Adrenal gland (tissue), 12 donors: ENCODE results near the gene FGD5. TPM values are rescaled to one million over a fixed set of nuclear protein-coding genes. Genes with fewer than 3 reads are reported as not detected.

Experiments
- DNase-seq, 7 donors: peaks; one replicate each; pipeline ENCODE4 v3.0.0-alpha.2; 2019 to 2020
- H3K27ac ChIP-seq, 5 donors: fragments of 200-600 bp; sonication (generic) in 4 of 5; 1 replicate in 3 of 5; 2 replicates in 2 of 5; pipeline versions ENCODE4 v1.5.1 to v1.8.0; 2016 to 2020; ENCODE audit warnings: mild to moderate bottlenecking in 1 of 5
- H3K27me3 ChIP-seq: fragments of 200-600 bp; 2 replicates; pipeline ENCODE4 v1.8.0; 2021
- H3K36me3 ChIP-seq, 2 donors: fragments of 200-600 bp; replicated peaks in 1 of 2; 1 replicate in 1 of 2; 2 replicates in 1 of 2; pipeline versions ENCODE4 v1.5.1 to v1.8.0; 2018 to 2022
- H3K4me1 ChIP-seq, 2 donors: fragments of 200-600 bp; replicated peaks in 1 of 2; 1 replicate in 1 of 2; 2 replicates in 1 of 2; pipeline versions ENCODE4 v1.5.1 to v1.8.0; 2018 to 2021
- H3K4me3 ChIP-seq, 4 donors: fragments of 200-600 bp; sonication (generic) in 3 of 4; one replicate each; pipeline ENCODE4 v1.5.1; 2016 to 2018
- H3K9me3 ChIP-seq, 3 donors: fragments of 200-600 bp; sonication (generic) in 1 of 3; replicated peaks in 1 of 3; 1 replicate in 2 of 3; 2 replicates in 1 of 3; pipeline versions ENCODE4 v1.5.1 to v1.8.0; 2016 to 2021
- POLR2A ChIP-seq, 2 donors: fragments of 450-650 bp; IDR thresholded peaks; one replicate each; pipeline ENCODE4 v1.6.1; 2017; ENCODE audit warnings: antibody characterized with exemption in 2 of 2, mild to moderate bottlenecking in 2 of 2, moderate library complexity in 1 of 2
- WGBS, 4 donors: extraction: QIAGEN DNeasy Blood & Tissue Kit in 2 of 4; methylation state at CpG; one replicate each; pipeline versions ENCODE4 v1.1.5 to v1.1.7; 2013 to 2017; 5-methylcytosine and 5-hydroxymethylcytosine counted together
- intact Hi-C, 2 donors: fragments of 100-400 bp; cut with DNase I; formaldehyde crosslinking; loops; one replicate each; pipeline versions ENCODE4 v1.14.1 to v1.15.0; 2022 to 2023
- polyA plus RNA-seq, 3 donors: library from polyadenylated mRNA; stranded (reverse); fragments of 200-250 nt in 2 of 3; fragments of 350-450 nt in 1 of 3; fragmentation: Illumina TruSeq in 1 of 3; extraction: RNeasy Lipid Tissue Mini Kit (QIAGEN cat#74804) in 1 of 3; gene quantifications; one replicate each; pipeline ENCODE4 v1.2.3, GENCODE V29; 2013 to 2014
- total RNA-seq, 9 donors: library from RNA; depleted of rRNA in 4 of 9; stranded (reverse); fragments of >200 nt in 4 of 9; fragments of 120-200 nt in 1 of 9; fragmentation: NEBNext Ultra II Directional in 1 of 9; extraction: Animal tissue kit (Norgen Biotek cat#: 25700) in 1 of 9; gene quantifications; one replicate each; pipeline versions ENCODE4 v1.1.0 to v1.2.4, GENCODE V29; 2013 to 2023
- TF ChIP-seq, protein P1 (sequence below), 6 experiments: fragments of 450-650 bp in 4 of 6; fragments of 200-600 bp in 2 of 6; sonication (generic) in 1 of 6; IDR thresholded peaks; 1 replicate in 5 of 6; 2 replicates in 1 of 6; pipeline versions ENCODE4 v1.5.1 to v1.8.0; 2016 to 2021; ENCODE audit warnings: antibody characterized with exemption in 6 of 6, mild to moderate bottlenecking in 2 of 6, moderate library complexity in 1 of 6
- donor health status: healthy with polysubstance abuse.
- donor health status: Bipolar disorder and iron deficiency.
- donor health status: DM: yes; HTN: yes; CAD: no.
- donor health status: DM: no; HTN: no; CAD: no.
- donor health status: DM: no; HTN: no; CAD: no.
- donor health status: DM: yes; HTN: yes; CAD: no.

Gene FGD5
- total and polyA plus RNA-seq, 12 donors: 4.9 to 21.4 (median 11.2) TPM

DNA sequence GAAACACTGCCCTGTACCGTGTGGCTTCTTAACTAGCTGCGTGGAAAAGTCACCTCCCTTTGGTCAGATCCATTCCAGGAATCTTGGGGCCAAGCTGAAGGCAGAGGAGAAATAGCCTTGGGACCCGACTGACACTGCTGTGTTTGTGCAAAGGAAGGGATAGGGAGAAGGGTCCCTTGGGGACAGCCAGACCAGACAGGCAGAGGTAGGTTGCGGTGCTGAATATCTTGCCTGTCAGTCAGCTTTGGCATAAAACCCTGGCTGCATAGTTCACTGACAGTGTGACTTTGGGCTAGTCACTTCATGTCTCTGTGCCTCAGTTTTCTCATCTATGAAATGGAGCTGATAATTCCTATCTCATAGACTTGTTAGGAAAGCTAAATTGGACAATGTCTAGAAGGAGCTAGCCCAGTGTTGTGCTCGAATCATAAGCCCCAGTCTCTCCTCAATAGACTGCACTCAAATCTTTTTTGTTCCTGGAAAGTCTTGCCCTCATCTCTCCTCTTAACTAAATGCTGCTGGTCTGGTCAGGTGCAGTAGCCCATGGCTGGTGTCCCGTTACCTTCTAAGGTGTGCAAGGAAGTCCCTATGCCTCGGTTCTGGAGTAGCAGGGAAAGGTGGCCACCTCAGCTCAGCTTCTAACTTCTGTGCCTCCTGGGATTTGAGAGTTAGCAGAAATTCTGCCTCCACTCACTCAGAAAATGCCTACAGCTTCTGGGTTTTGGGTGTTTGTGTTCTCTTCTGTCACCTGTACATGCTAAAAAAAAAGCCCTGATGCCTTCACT, 25.8 kb downstream of the FGD5 start:
- no peaks in the 10 kb centered on the region for H3K9me3 ChIP-seq
- no peak for DNase-seq
- H3K36me3 ChIP-seq: no peaks in the 10 kb centered on the region
- H3K27me3 ChIP-seq: no peaks in the 10 kb centered on the region
- H3K27ac ChIP-seq: no peak overlapping the region
- TF ChIP-seq, protein P1, sequence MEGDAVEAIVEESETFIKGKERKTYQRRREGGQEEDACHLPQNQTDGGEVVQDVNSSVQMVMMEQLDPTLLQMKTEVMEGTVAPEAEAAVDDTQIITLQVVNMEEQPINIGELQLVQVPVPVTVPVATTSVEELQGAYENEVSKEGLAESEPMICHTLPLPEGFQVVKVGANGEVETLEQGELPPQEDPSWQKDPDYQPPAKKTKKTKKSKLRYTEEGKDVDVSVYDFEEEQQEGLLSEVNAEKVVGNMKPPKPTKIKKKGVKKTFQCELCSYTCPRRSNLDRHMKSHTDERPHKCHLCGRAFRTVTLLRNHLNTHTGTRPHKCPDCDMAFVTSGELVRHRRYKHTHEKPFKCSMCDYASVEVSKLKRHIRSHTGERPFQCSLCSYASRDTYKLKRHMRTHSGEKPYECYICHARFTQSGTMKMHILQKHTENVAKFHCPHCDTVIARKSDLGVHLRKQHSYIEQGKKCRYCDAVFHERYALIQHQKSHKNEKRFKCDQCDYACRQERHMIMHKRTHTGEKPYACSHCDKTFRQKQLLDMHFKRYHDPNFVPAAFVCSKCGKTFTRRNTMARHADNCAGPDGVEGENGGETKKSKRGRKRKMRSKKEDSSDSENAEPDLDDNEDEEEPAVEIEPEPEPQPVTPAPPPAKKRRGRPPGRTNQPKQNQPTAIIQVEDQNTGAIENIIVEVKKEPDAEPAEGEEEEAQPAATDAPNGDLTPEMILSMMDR (IDR thresholded peaks at IDR 0.05): no peak
- no peak for TF ChIP-seq POLR2A (IDR thresholded peaks at IDR 0.05)
- H3K4me3 ChIP-seq: no peak overlapping the region
- WGBS, 4 donors: 58 to 77% (median 76%) methylated on average over 6 to 7 of the region's 7 CpGs
- peaks cover 0 to 6% of the 10 kb centered on the region in 2 donors for H3K4me1 ChIP-seq
- intact Hi-C loops: no loop called here

DNA sequence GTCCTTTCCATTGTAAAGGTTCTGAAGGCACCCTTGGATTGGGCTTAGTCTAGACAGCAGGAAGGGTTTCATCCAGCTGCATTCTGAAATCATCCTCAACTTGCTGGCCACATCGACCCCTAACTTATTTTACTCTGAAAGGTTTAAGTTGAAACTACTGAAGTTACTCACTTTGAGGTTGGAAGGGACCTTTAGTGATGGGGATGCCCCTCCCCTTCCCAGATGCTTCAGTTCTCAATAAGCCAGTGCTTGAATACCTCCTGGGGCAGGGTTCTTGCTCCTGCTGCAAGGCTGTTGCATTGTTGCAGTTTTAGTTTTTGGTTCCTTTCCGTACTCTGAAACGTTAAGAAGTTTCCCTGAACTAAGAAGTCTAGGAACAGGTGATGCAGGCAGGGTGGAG, 26.4 kb downstream of the FGD5 start:
- Histone ChIP-seq H3K4me3 (no peak overlapping the region), H3K36me3 (no peaks in the 10 kb centered on the region), H3K4me1 (peaks cover 0 to 6% of the 10 kb centered on the region in 2 donors), H3K27me3 (no peaks in the 10 kb centered on the region), H3K27ac (no peak overlapping the region), H3K9me3 (no peaks in the 10 kb centered on the region)
- 40 to 46% (median 44%) methylated on average over 3 of the region's 3 CpGs for WGBS, 4 donors
- DNase-seq: no peak
- TF ChIP-seq POLR2A (IDR thresholded peaks at IDR 0.05): no peak
- TF ChIP-seq, protein P1 (IDR thresholded peaks at IDR 0.05): no peak
- intact Hi-C loops: no loop called here

DNA sequence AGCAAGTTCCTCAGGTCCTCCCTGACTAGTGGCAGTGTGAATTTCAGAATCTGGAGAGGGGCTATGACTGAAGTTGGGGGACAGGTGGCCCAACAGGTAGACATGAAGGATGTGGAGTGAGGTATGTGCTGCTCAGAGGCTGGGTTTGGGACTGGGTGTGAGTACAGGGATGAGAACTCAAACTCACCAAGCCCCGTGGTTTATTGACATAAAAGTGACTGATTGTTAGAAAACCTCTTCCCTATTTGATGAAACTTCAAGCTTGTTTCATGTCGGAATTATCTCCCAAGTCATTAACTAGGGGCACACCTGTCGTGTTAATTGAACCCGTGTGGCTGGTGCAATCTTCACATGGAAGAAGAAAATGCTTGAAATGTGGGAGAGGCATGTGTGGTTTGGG, 27.1 kb downstream of the FGD5 start:
- TF ChIP-seq POLR2A (IDR thresholded peaks at IDR 0.05): no peak
- TF ChIP-seq, protein P1 (IDR thresholded peaks at IDR 0.05): no peak
- H3K27ac ChIP-seq: no peak overlapping the region
- no peaks in the 10 kb centered on the region for H3K9me3 ChIP-seq
- H3K4me1 ChIP-seq: peaks cover 0 to 6% of the 10 kb centered on the region in 2 donors
- H3K4me3 ChIP-seq: no peak overlapping the region
- H3K27me3 ChIP-seq: no peaks in the 10 kb centered on the region
- DNase-seq: no peak
- no peaks in the 10 kb centered on the region for H3K36me3 ChIP-seq
- 63 to 72% (median 70%) methylated on average over 4 of the region's 4 CpGs for WGBS, 4 donors
- intact Hi-C loops: no loop called here

DNA sequence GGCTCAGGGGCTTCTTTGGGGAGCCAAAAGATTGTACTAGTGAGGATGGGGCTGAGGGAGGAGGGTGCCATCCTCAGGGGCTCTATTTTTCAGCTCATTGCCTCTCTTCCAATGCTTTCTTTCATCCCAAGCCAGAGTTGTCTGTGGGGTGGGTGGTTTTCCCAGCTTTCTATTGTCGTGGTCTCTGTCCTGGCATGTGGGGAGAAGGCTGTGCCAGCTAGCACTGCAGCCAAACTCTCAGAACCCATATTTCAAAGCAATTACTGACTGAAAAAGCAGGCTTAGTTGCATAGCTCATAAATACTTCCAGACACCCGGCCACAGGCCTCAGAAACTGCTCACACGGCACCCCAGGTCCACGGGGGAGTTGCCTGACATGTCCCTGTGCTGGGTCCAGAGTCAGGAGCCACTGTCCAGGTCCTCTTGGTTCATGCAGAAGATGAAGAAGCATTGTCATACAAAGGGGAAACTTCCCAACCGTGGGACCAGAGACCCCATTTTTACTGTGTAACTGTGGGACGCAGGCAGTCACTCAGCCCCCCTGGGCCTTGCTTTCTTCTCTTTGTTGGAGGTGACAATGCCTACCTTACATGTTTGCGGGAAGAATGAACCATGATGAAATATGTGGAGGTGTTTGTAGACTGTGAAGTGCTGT, 27.6 kb downstream of the FGD5 start:
- Histone ChIP-seq H3K4me3 (no peak overlapping the region), H3K27ac (no peak overlapping the region), H3K36me3 (no peaks in the 10 kb centered on the region), H3K4me1 (peaks cover 0 to 6% of the 10 kb centered on the region in 2 donors), H3K9me3 (no peaks in the 10 kb centered on the region), H3K27me3 (no peaks in the 10 kb centered on the region)
- DNase-seq: no peak
- 63 to 72% (median 66%) methylated on average over 6 to 7 of the region's 7 CpGs for WGBS, 4 donors
- intact Hi-C loops: no loop called here
- TF ChIP-seq POLR2A (IDR thresholded peaks at IDR 0.05): no peak
- TF ChIP-seq, protein P1 (IDR thresholded peaks at IDR 0.05): no peak
